A673 (cell line): ENCODE data around the gene GDF7. TPM values are rescaled to one million over a fixed set of nuclear protein-coding genes. Genes with fewer than 3 reads are reported as not detected.

Source experiments
- Bru-seq: library from RNA; stranded (reverse); fragments of 400-500 nt; gene quantifications from one replicate; lab custom pipeline; 2021; lab: Mats Ljungman, UMichigan
- BruChase-seq, 2 experiments: library from RNA; stranded (reverse); fragments of 400-500 nt; gene quantifications; one replicate each; lab custom pipeline; 2021; lab: Mats Ljungman, UMichigan
- BruUV-seq: library from RNA; stranded (reverse); fragments of 400-500 nt; replicated peaks from 2 replicates; lab custom pipeline; 2021; lab: Mats Ljungman, UMichigan
- CTCF ChIA-PET: fragments of 300-600 bp; sonication (Branson Sonifier 250); formaldehyde crosslinking; loops from one replicate; lab custom pipeline; 2022; ENCODE audit warnings: antibody characterized with exemption; lab: Charles Lee
- POLR2A ChIA-PET: fragments of 300-600 bp; sonication (Branson Sonifier 250); formaldehyde crosslinking; loops from one replicate; lab custom pipeline; 2022; ENCODE audit warnings: antibody characterized with exemption; ENCODE audit not compliant: low non-redundant PET; lab: Charles Lee
- DNase-seq: peaks from one replicate; pipeline ENCODE4 v3.0.0-alpha.2; 2015; ENCODE audit warnings: low spot score
- H3K27ac ChIP-seq: fragments of 200-600 bp; sonication (generic); 2 replicates; pipeline ENCODE4 v1.5.1; 2016; ENCODE audit warnings: mixed run types, low read depth, mild to moderate bottlenecking, mixed read lengths, antibody characterized with exemption, low read length; ENCODE audit not compliant: poor library complexity, severe bottlenecking
- H3K27me3 ChIP-seq: fragments of 200-600 bp; sonication (generic); replicated peaks from 2 replicates; pipeline ENCODE4 v1.6.1; 2017; ENCODE audit warnings: mixed run types, low read depth, mild to moderate bottlenecking, mixed read lengths, antibody characterized with exemption, low read length; ENCODE audit not compliant: insufficient read depth, poor library complexity
- H3K36me3 ChIP-seq: fragments of 200-600 bp; sonication (generic); 2 replicates; pipeline ENCODE4 v1.6.1; 2016; ENCODE audit warnings: mixed run types, mild to moderate bottlenecking, mixed read lengths, antibody characterized with exemption, low read length; ENCODE audit not compliant: insufficient read depth, poor library complexity, severe bottlenecking
- H3K4me1 ChIP-seq: fragments of 200-600 bp; sonication (generic); 2 replicates; pipeline ENCODE4 v1.6.1; 2017; ENCODE audit warnings: mixed run types, mild to moderate bottlenecking, mixed read lengths, antibody characterized with exemption, low read length; ENCODE audit not compliant: insufficient read depth, poor library complexity, severe bottlenecking
- H3K4me3 ChIP-seq: fragments of 200-600 bp; sonication (generic); 2 replicates; pipeline ENCODE4 v1.5.1; 2016; ENCODE audit warnings: low read depth, mixed run types, mild to moderate bottlenecking, mixed read lengths, low read length; ENCODE audit not compliant: poor library complexity, severe bottlenecking
- H3K9me3 ChIP-seq: fragments of 200-600 bp; sonication (generic); 2 replicates; pipeline ENCODE4 v1.6.1; 2016; ENCODE audit warnings: mixed run types, low read depth, mild to moderate bottlenecking, mixed read lengths, antibody characterized with exemption, low read length; ENCODE audit not compliant: poor library complexity, severe bottlenecking
- EZH2 ChIP-seq: fragments of 200-600 bp; sonication (generic); IDR thresholded peaks from 2 replicates; pipeline ENCODE4 v1.6.1; 2017; ENCODE audit warnings: borderline replicate concordance, low read depth, mild to moderate bottlenecking, mixed read lengths, antibody characterized with exemption, low read length; ENCODE audit not compliant: poor library complexity, severe bottlenecking
- intact Hi-C: fragments of 100-400 bp; cut with micrococcal nuclease; formaldehyde crosslinking; loops from one replicate; pipeline ENCODE4 v1.10.0; 2022; ENCODE audit not compliant: unreplicated experiment
- long read RNA-seq: library from polyadenylated mRNA; stranded (forward); transcript quantifications from one replicate; pipeline ENCODE4 v2.0.0, GENCODE V29; 2022
- total RNA-seq: library from RNA; stranded (reverse); gene quantifications from 2 replicates; pipeline ENCODE4 v1.2.3, GENCODE V29; 2021
- TF ChIP-seq, protein P1 (sequence below): fragments of 300-800, 200-600 bp; sonication (generic); conservative IDR thresholded peaks from 2 replicates; pipeline ENCODE4 v1.5.1; 2017; ENCODE audit warnings: low read depth, mild to moderate bottlenecking, antibody characterized with exemption, low read length, moderate library complexity, mixed read lengths

Gene GDF7
- not detected in 2 replicates for total RNA-seq
- Bru-seq, nascent RNA = percentile 7 among the genes with signal in this experiment
- percentile 6 among the genes with signal in this experiment for BruChase-seq, experiment 1, labeled RNA remaining after a 2-hour chase
- not detected for BruChase-seq, experiment 2, labeled RNA remaining after a 6-hour chase
- long read RNA-seq = 0 reads

DNA sequence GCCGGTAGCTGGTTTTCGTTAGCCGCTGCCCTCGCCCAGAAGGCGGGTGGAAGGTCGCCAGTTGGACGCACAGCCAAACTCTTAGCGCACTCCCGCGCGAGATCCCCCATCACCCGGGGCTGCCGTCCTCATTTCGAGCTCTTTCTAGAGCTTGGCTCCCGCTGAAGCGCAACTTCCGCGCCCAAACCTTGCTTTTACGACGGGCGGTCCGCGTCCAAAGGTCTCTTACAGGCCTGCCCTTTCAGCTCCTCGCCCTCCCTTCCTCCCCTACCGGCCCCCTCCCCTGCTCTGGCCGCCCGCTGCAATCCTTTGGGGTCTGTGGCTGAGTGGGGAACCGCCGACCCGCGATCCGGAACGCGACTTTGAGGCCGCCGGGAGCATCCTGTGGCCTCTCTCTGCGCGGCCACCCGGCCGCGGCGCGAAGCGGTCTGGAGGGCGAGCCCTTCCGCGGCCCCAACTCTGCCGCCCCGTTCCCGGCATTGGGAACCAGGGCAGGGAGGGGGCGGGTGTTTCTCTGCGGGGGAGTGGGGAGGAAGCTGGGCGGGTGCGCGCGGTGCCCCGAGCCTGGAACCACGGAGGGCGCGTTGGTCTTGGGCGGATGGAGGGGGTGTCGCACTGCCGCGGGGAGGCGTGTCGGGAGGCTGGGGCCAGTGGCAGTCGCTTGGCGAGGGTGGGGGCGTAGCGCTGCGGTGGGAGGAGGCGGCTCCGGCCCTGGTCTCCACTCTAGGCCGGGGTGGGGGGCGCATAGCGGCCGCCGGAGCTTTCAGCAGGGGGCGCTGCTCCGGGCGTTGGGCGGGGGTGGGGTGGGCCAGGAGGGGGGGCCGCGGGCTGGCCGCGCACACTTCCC lies at the start of gene GDF7:
TSS of gene GDF7 (plus strand) at position 841 of the 847 bp plus-strand sequence. CDS start 96 bp downstream, outside the sequence.
- Histone ChIP-seq H3K4me3 (peak within 1 kb of the TSS; percentile 25), H3K36me3 (no peaks in the 10 kb centered on the region), H3K4me1 (peaks cover 6% of the 10 kb centered on the region), H3K9me3 (no peaks in the 10 kb centered on the region), H3K27me3 (peaks cover 96% of the 10 kb centered on the region), H3K27ac (no peak within 1 kb of the TSS)
- DNase-seq = no peak
- BruUV-seq = no TSS peak
- TF ChIP-seq, protein P1, sequence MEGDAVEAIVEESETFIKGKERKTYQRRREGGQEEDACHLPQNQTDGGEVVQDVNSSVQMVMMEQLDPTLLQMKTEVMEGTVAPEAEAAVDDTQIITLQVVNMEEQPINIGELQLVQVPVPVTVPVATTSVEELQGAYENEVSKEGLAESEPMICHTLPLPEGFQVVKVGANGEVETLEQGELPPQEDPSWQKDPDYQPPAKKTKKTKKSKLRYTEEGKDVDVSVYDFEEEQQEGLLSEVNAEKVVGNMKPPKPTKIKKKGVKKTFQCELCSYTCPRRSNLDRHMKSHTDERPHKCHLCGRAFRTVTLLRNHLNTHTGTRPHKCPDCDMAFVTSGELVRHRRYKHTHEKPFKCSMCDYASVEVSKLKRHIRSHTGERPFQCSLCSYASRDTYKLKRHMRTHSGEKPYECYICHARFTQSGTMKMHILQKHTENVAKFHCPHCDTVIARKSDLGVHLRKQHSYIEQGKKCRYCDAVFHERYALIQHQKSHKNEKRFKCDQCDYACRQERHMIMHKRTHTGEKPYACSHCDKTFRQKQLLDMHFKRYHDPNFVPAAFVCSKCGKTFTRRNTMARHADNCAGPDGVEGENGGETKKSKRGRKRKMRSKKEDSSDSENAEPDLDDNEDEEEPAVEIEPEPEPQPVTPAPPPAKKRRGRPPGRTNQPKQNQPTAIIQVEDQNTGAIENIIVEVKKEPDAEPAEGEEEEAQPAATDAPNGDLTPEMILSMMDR = peak; percentile 38; the same call in 1 of the 2 replicates
- peak; percentile 99 for TF ChIP-seq EZH2
- ChIA-PET POLR2A (no interaction called here), CTCF (interaction anchor here (0.6 kb wide), 1 partner anchor 270 kb away, joined by 3 read pairs; no protein-coding TSS in a partner anchor)
- intact Hi-C loops = no loop called here

DNA sequence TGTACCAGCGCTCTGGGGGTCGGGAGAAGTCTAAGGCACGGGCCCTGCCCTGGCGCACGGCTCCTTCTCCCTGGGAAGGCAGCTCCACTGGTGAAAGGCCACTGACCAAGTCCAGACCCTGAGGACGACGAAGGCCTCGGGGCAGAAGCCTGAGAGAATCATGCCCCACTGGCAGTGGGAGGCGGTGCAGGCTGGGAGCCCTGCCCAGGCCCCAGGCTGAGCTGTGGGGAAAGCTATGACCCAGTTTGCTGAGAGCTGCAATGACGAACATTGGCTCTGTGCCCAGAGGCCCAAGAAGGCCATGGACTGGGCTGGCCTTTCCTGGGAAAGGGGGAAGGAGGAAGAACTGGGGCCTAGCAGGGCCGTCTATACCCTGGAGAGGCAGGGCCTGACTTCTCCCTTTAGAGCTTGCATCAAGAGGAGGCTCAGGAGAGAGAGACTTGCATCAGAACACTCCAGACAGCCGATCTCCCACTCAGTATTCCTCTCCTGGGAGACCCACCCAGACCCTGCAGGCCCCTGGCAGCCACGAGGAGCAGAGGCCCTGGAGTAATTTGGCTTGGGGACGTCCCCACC lies 49.0 kb upstream of the GDF7 start:
- no peaks in the 10 kb centered on the region for H3K36me3 ChIP-seq
- H3K4me3 ChIP-seq = no peak overlapping the region
- POLR2A ChIA-PET = no interaction called here
- no TSS peak for BruUV-seq
- TF ChIP-seq, protein P1 = no peak
- TF ChIP-seq EZH2 = no peak
- H3K27me3 ChIP-seq = no peaks in the 10 kb centered on the region
- intact Hi-C loops = no loop called here
- no peaks in the 10 kb centered on the region for H3K4me1 ChIP-seq
- CTCF ChIA-PET = no interaction called here
- no peaks in the 10 kb centered on the region for H3K9me3 ChIP-seq
- H3K27ac ChIP-seq = no peak overlapping the region
- peak; percentile 25 for DNase-seq

DNA sequence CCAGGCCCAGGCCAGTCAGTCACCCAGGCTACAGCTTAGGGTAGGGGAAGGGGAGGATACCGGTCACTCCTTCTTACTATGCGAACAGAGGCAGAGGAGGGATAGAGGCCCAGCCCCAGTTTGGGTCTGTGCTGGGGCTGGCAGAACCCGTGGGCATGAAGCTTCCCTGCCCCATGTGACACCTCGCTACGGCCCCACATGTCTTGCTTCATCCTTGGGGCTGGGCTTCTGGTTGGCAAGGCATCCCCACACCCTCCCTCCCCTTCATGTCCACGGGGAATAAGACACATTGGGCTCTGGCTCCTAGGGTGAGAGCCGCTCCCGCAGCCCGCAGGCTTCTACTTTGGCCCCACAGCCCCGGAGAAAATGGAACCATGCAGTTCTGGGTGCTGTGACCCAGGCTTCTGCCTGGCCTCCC lies 48.5 kb upstream of the GDF7 start:
- intact Hi-C loops = no loop called here
- no peak for TF ChIP-seq EZH2
- TF ChIP-seq, protein P1 = no peak
- Histone ChIP-seq H3K27ac (no peak overlapping the region), H3K4me1 (no peaks in the 10 kb centered on the region), H3K4me3 (no peak overlapping the region), H3K36me3 (no peaks in the 10 kb centered on the region), H3K9me3 (no peaks in the 10 kb centered on the region), H3K27me3 (no peaks in the 10 kb centered on the region)
- CTCF ChIA-PET = no interaction called here
- DNase-seq = no peak
- POLR2A ChIA-PET = no interaction called here
- BruUV-seq = no TSS peak
